Measurements from ENCODE around the gene LSM8.

- TF ChIP-seq CTCF (IDR thresholded peaks at IDR 0.05; ENCODE audit: extremely low read depth in 1 of 2, insufficient read depth in 1 of 2, low read depth in 1 of 2, low read length in 2 of 2) (no peak), POLR2AphosphoS5 (IDR thresholded peaks at IDR 0.05; ENCODE audit: insufficient read depth, low read depth, low read length) (no peak), EZH2 (IDR thresholded peaks at IDR 0.05; ENCODE audit: borderline replicate concordance, low read depth, low read length, severe bottlenecking) (no peak), POLR2A (IDR thresholded peaks at IDR 0.05; ENCODE audit: low read depth, low read length) (no peak), JUN (IDR thresholded peaks at IDR 0.05; ENCODE audit: borderline replicate concordance, insufficient read depth, insufficient read length, low read depth) (no peak), MYC (IDR thresholded peaks at IDR 0.05; ENCODE audit: low read depth, low read length) (no peak), FOS (IDR thresholded peaks at IDR 0.05; ENCODE audit: borderline replicate concordance, insufficient read depth, low read length) (no peak)
Observed at GRCh38 chr7:118140468-118140867, 43.5 kb upstream of the LSM8 start.
